Keratinocyte (primary cell): ENCODE data around the gene RBM10.

Experiments used
- CTCF ChIP-seq, 3 experiments: IDR thresholded peaks in 1 of 3; conservative IDR thresholded peaks in 1 of 3; optimal IDR thresholded peaks in 1 of 3; 2 replicates in 2 of 3; 3 replicates in 1 of 3; pipeline versions ENCODE3 to v1.5.1; 2011; ENCODE audit warnings: low read length in 3 of 3, mild to moderate bottlenecking in 3 of 3, moderate library complexity in 2 of 3, control low read depth in 1 of 3, inconsistent platforms in 1 of 3; ENCODE audit not compliant: insufficient read depth in 2 of 3; ENCODE audit errors: extremely low read depth in 1 of 3
- EZH2 ChIP-seq: IDR thresholded peaks from one replicate; pipeline ENCODE4 v1.6.1; 2012; ENCODE audit warnings: inconsistent platforms, mild to moderate bottlenecking, low read length, moderate library complexity

- TF ChIP-seq CTCF (optimal IDR thresholded peaks at IDR 0.05 in 1 of 3, IDR thresholded peaks at IDR 0.05 in 1 of 3, conservative IDR thresholded peaks at IDR 0.05 in 1 of 3; ENCODE audit: extremely low read depth in 1 of 3, insufficient read depth in 2 of 3, low read length in 3 of 3) (no peak), EZH2 (no peak)
Observed at GRCh38 chrX:47214435-47215077, 69.5 kb downstream of the RBM10 start.
